Kasumi-1 (cell line): ENCODE data around the gene SCAMP2.
A peak's percentile ranks its signal among the peaks of the same experiment; 100 is the strongest.
"Not testable (repeated sequence)": the region's sequence is repeated elsewhere in the genome, so short reads cannot be mapped to it uniquely, and the experiment has no call there.

Source experiments
- DNase-seq, 2 experiments: peaks; one replicate each; lab custom pipeline; 2025; lab: John Stamatoyannopoulos, UW

Gene SCAMP2

GRCh38 chr15:74873036-74873755, at the start of gene SCAMP2:
SCAMP2 (minus strand) TSS chr15:74873365; CDS start chr15:74873255, 110 bp downstream.
- DNase-seq = peak; percentile 96 to 98

- DNase-seq = no peak
These were observed 47.3 kb upstream of the SCAMP2 start for GRCh38 chr15:74920456-74920855.

- no peak for DNase-seq
These were observed 44.5 kb upstream of the SCAMP2 start for GRCh38 chr15:74917676-74918075.

GRCh38 chr15:74913799-74914198, 40.6 kb upstream of the SCAMP2 start:
- not testable (repeated sequence) for DNase-seq

GRCh38 chr15:74913041-74913440, 39.9 kb upstream of the SCAMP2 start:
- no peak for DNase-seq

GRCh38 chr15:74908635-74909034, 35.5 kb upstream of the SCAMP2 start:
- DNase-seq = no peak

GRCh38 chr15:74907163-74907870, 34.2 kb upstream of the SCAMP2 start:
- DNase-seq = no peak

- peak; percentile 73 to 84 for DNase-seq
These were observed 33.4 kb upstream of the SCAMP2 start, which contains the start of gene FAM219B for GRCh38 chr15:74906450-74907162. FAM219B (minus strand) TSS chr15:74906851; CDS start chr15:74906800, 51 bp downstream.

GRCh38 chr15:74906067-74906449, 32.9 kb upstream of the SCAMP2 start:
- peak in 1 of 2 experiments; percentile 30 for DNase-seq

- DNase-seq = no peak
These were observed 31.1 kb upstream of the SCAMP2 start for GRCh38 chr15:74904190-74904805.

- no peak for DNase-seq
These were observed 30.5 kb upstream of the SCAMP2 start for GRCh38 chr15:74903676-74904075.

- peak in 1 of 2 experiments; percentile 19 for DNase-seq
These were observed 29.3 kb upstream of the SCAMP2 start for GRCh38 chr15:74902295-74903075.

- peak; percentile 67 to 83 for DNase-seq
These were observed 28.5 kb upstream of the SCAMP2 start for GRCh38 chr15:74901612-74902063.

- DNase-seq = no peak
These were observed 24.1 kb upstream of the SCAMP2 start for GRCh38 chr15:74897300-74897701.

GRCh38 chr15:74896316-74896715, 23.2 kb upstream of the SCAMP2 start:
- DNase-seq = no peak

- DNase-seq = no peak
These were observed 22.7 kb upstream of the SCAMP2 start for GRCh38 chr15:74895830-74896229.

- DNase-seq = not testable (repeated sequence)
These were observed 21.2 kb upstream of the SCAMP2 start for GRCh38 chr15:74894383-74894782.

GRCh38 chr15:74893627-74894026, 20.5 kb upstream of the SCAMP2 start:
- DNase-seq = no peak

GRCh38 chr15:74892931-74893330, 19.8 kb upstream of the SCAMP2 start:
- no peak for DNase-seq

- no peak for DNase-seq
These were observed 19.1 kb upstream of the SCAMP2 start for GRCh38 chr15:74892313-74892712.

GRCh38 chr15:74891469-74891868, 18.3 kb upstream of the SCAMP2 start:
- DNase-seq = no peak

GRCh38 chr15:74890665-74890960, 17.4 kb upstream of the SCAMP2 start:
- DNase-seq = no peak
